Measurements from ENCODE around the gene TMEM87A.

Gene TMEM87A

DNA sequence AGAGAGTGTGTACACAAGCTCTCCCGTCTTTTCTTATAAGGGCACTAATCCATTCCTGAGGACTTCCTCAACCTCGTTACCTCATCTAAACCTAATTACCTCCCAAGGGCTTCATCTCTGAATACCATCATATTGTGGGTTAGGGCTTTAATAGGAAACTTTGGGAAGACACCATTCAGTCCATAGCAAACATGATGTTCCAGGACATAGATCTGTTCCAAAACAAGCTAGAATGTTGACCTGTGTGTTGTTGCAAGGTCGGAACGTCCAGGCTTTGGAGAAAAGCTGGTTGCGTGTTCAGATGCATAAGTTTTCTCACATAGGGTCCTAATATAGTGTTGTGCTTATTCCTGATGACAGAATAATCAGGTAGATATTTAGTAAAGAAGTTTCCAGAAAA, 9.7 kb upstream of the TMEM87A start:
- H3K27me3 Mint-ChIP-seq, result no peaks in the 10 kb centered on the region
- H3K4me3 Mint-ChIP-seq, result no peak overlapping the region
- no peaks in the 10 kb centered on the region for H3K9me3 Mint-ChIP-seq
- ATAC-seq (replicated peaks) (no peak), DNase-seq (no peak)
- H3K4me1 Mint-ChIP-seq, result no peaks in the 10 kb centered on the region
- no peak overlapping the region for H3K27ac Mint-ChIP-seq
- H3K36me3 Mint-ChIP-seq, result peaks cover 28 to 47% of the 10 kb centered on the region in 2 donors

DNA sequence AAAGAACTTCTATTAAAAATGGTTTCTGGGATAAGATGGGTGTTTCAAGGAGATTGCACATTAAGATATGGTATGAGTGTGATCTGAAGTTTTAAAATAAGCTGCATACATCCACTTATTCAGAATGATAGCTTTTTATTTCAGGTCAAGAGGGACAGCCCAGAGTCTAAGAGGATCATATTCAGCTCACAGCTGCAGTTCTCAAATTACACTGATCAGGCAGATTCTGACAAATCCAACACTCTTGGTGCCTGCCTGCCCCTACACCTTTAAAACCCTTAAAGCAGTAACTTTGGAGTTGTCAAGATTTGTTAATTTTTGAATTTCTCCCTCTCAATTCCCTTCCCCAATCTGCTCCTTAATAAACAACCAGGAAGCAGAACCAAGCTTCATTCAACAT, 9.1 kb upstream of the TMEM87A start:
- no peak for ATAC-seq (replicated peaks)
- peaks cover 27 to 44% of the 10 kb centered on the region in 2 donors for H3K36me3 Mint-ChIP-seq
- no peaks in the 10 kb centered on the region for H3K27me3 Mint-ChIP-seq
- H3K9me3 Mint-ChIP-seq, result no peaks in the 10 kb centered on the region
- DNase-seq, result no peak
- no peaks in the 10 kb centered on the region for H3K4me1 Mint-ChIP-seq
- H3K4me3 Mint-ChIP-seq, result no peak overlapping the region
- H3K27ac Mint-ChIP-seq, result no peak overlapping the region

DNA sequence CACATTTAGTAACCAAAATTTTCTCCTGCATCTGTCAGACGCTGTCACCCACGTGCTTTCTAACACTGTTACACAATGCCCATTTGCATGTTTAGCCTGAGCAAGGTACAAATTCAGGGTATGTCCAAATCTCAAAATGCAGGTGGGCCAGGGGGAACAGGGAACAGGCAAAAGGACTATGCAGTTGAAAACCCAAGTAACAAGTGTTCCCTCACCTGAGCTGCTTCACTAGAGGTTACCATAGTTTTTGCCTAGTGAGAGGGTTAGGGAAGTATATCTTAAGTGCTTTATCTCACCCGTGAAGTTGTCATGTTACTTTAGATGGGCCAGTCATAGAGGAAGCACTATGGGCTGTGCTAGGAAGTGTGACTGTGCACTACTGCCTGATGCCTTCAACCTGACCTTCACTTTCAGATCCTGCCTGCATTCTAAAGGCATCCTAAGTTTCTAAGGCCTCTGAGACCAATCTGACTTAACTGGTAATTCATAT, 6.0 kb upstream of the TMEM87A start:
- Mint-ChIP-seq H3K36me3 (peaks cover 14 to 31% of the 10 kb centered on the region in 2 donors), H3K27me3 (no peaks in the 10 kb centered on the region), H3K9me3 (no peaks in the 10 kb centered on the region), H3K4me3 (no peak overlapping the region), H3K27ac (no peak overlapping the region), H3K4me1 (peaks cover 7 to 9% of the 10 kb centered on the region in 2 donors)
- ATAC-seq (replicated peaks) (peak; percentile 41 to 47), DNase-seq (no peak)

DNA sequence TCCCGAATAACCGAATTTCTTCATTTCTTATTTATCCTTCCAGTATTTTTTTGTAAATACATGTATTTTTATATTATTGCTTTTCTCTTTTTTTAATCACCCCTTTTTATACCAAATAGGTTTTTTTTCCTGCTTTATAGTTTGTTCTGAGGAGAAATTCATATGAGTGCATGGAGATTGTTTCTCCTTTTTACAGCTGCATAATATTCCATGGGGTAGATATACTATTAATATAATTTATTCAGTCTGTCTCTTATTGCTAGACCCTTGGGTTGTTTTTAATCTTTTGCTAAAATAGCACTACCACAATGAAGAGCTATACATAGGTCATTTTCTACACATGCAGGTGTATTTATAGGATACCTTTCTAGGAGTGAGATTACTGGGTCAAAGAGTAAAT, 3.5 kb upstream of the TMEM87A start:
- Mint-ChIP-seq H3K4me3 (no peak overlapping the region), H3K27ac (no peak overlapping the region), H3K4me1 (peaks cover 9 to 18% of the 10 kb centered on the region in 2 donors), H3K36me3 (peaks cover 8 to 21% of the 10 kb centered on the region in 2 donors), H3K9me3 (no peaks in the 10 kb centered on the region), H3K27me3 (no peaks in the 10 kb centered on the region)
- DNase-seq, result no peak
- ATAC-seq (replicated peaks), result no peak

DNA sequence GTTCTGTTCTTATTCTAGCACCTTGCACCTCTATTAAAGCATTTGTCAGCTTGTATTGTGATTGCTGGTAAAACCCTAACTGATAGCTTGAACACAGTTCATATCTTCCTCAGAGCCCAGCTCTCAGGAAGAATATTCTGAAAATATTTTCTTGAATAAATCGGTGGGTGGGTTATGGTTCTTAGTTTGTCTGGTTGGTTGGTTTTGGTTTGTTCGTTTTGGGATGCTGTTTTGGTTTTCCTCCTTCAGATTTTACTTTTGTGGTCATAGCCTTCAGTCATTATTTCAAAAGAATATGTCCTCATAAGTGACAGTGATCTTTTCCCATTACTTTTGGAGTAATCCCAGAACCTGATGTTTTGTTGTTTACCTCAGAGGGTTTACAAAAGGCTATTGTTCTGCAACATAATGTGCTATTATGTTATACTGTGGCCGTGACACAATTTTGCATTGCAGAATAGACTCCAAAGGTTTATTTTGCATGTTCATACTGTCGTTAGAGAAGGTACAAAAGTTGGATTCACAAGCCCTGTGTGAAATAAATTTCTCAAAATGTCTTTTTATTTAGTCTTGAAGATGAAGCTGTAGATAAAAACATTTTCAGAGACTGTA, 2.7 kb upstream of the TMEM87A start:
- ATAC-seq (replicated peaks) (no peak), DNase-seq (no peak)
- Mint-ChIP-seq H3K4me1 (peaks cover 9 to 24% of the 10 kb centered on the region in 2 donors), H3K27ac (peak overlapping the region; percentile 84), H3K4me3 (peak overlapping the region; percentile 75 to 76), H3K9me3 (no peaks in the 10 kb centered on the region), H3K27me3 (no peaks in the 10 kb centered on the region), H3K36me3 (peaks cover 9 to 25% of the 10 kb centered on the region in 2 donors)

DNA sequence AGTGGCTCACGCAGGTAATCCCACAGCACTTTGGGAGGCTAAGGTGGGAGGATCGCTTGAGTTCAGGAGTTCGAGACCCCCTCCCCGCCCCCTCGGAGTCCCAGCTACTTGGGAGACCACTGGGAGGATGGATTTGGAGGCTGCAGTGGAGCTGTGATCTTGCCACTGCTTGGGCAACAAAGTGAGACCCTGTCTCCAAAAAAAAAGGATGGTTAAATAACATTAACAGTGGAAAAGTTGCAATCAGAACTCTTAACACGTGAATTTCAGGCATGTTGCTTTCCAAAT, 1.4 kb upstream of the TMEM87A start:
- Mint-ChIP-seq H3K4me1 (peaks cover 11 to 30% of the 10 kb centered on the region in 2 donors), H3K9me3 (no peaks in the 10 kb centered on the region), H3K36me3 (peaks cover 7 to 23% of the 10 kb centered on the region in 2 donors)

DNA sequence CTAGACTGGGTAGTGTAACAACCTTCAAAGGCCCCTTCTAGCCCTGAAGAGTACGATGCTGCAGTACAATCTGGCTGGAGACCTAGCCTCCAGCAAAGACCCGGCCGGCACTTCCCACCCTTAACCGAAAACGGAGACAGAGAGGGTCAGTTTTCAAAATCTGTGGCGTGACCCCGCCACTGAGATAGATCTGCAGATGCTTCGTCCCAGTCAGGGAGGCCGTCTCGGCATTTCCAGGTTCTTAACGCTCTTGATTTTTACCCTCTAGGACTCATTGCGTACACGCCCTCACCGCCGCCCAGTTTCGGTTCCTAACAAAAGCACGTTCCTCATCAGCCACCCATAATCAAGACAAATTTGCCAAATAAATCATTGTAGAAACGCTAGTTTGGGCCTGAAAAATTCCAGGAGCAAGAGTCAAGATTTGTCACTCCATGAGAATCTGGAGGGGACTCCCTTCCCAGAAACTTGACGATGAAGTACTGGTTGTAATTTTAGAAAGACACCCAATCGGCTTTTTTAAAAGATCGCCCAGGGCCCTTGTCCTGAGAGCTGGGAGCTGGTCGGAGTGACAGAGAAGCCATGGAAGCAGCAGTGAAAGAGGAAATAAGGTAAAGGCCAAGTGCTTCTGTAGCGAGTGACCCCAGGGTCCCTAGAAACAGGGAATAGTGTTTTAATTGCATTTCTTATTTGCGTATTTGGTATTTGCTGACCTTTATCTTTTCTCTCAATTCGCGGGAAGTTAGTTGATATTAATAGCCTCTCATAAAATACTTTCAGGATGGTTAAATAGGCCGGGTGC, 868 bp upstream of the TMEM87A start:
- H3K4me3 Mint-ChIP-seq, result peak overlapping the region; percentile 99 to 100
- peaks cover 7 to 19% of the 10 kb centered on the region in 2 donors for H3K36me3 Mint-ChIP-seq
- H3K4me1 Mint-ChIP-seq, result peaks cover 11 to 30% of the 10 kb centered on the region in 2 donors
- H3K9me3 Mint-ChIP-seq, result no peaks in the 10 kb centered on the region
- H3K27ac Mint-ChIP-seq, result peak overlapping the region; percentile 100
- DNase-seq (peak; percentile 76), ATAC-seq (replicated peaks) (peak; percentile 68 to 72)
- no peaks in the 10 kb centered on the region for H3K27me3 Mint-ChIP-seq

More for the DNA sequence above, 1.4 kb upstream of the TMEM87A start:
- ATAC-seq (replicated peaks) (no peak), DNase-seq (no peak)
- Mint-ChIP-seq H3K4me3 (peak overlapping the region; percentile 99 to 100), H3K27ac (peak overlapping the region; percentile 100), H3K27me3 (no peaks in the 10 kb centered on the region)

DNA sequence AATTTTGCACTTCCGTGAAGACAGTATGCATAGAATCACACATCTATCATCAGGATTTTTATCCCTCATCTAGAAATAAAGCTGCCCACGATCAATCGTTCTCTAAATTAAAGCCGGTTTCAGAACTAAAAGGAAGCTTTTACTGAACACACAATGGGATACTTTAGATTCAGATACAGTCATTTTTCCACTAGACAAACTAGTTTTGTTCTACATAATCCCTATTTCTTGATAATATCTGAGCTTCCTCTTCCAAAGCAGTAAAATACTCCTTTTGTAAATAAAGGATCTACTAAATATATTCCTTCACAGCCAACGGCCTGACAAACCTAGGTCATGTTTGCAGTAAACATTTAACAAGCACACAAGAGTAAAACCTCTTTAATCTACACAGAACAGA, 2.2 kb downstream of the TMEM87A start:
- peaks cover 9 to 28% of the 10 kb centered on the region in 2 donors for H3K4me1 Mint-ChIP-seq
- no peaks in the 10 kb centered on the region for H3K9me3 Mint-ChIP-seq
- ATAC-seq (replicated peaks) (no peak), DNase-seq (no peak)
- H3K4me3 Mint-ChIP-seq, result no peak overlapping the region
- H3K36me3 Mint-ChIP-seq, result peaks cover 7 to 20% of the 10 kb centered on the region in 2 donors
- H3K27ac Mint-ChIP-seq, result no peak overlapping the region
- H3K27me3 Mint-ChIP-seq, result no peaks in the 10 kb centered on the region

DNA sequence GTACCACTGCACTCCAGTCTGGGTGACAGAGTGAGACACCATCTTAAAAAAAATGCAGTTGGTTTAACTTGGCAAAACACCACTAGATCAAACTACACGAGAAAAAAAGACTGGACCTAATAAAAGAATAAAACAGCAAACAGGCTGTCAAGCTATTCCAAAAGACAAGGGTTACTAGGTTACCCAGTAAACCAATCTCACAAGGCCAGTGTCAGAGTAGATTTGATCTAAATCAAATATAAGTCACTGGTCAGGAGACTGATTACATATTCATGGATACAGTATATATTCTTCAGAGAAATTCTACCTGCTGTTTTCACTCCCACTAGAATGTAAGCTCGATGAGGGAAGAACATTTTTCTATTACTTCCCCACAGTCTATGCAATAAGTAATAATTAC, 2.7 kb downstream of the TMEM87A start:
- DNase-seq, result no peak
- H3K4me1 Mint-ChIP-seq, result peaks cover 5 to 24% of the 10 kb centered on the region in 2 donors
- H3K9me3 Mint-ChIP-seq, result no peaks in the 10 kb centered on the region
- no peak overlapping the region for H3K4me3 Mint-ChIP-seq
- H3K27ac Mint-ChIP-seq, result no peak overlapping the region
- peaks cover 12 to 24% of the 10 kb centered on the region in 2 donors for H3K36me3 Mint-ChIP-seq
- no peak for ATAC-seq (replicated peaks)
- H3K27me3 Mint-ChIP-seq, result no peaks in the 10 kb centered on the region

DNA sequence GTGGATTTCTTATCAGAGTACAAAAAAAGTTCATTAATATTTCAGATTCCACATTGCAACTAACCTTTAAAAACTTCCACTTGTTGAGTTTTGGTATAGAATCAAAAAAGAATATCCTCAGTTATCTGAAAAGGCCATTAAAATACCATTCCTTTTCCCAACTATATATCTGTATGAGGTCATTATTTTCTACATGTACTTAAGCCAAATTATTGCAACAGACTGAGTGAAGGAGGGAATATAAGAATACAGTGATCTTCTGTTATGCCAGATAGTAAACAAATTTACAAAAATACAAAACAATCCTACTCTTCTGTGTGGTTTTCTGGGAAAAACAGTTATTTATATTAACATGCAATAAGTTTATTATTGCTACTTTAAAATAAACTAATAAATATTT, 5.9 kb downstream of the TMEM87A start:
- ATAC-seq (replicated peaks), result no peak
- H3K9me3 Mint-ChIP-seq, result no peaks in the 10 kb centered on the region
- H3K4me1 Mint-ChIP-seq, result peaks cover 4 to 18% of the 10 kb centered on the region in 2 donors
- H3K27me3 Mint-ChIP-seq, result no peaks in the 10 kb centered on the region
- no peak overlapping the region for H3K27ac Mint-ChIP-seq
- no peak for DNase-seq
- peaks cover 29 to 48% of the 10 kb centered on the region in 2 donors for H3K36me3 Mint-ChIP-seq
- no peak overlapping the region for H3K4me3 Mint-ChIP-seq

DNA sequence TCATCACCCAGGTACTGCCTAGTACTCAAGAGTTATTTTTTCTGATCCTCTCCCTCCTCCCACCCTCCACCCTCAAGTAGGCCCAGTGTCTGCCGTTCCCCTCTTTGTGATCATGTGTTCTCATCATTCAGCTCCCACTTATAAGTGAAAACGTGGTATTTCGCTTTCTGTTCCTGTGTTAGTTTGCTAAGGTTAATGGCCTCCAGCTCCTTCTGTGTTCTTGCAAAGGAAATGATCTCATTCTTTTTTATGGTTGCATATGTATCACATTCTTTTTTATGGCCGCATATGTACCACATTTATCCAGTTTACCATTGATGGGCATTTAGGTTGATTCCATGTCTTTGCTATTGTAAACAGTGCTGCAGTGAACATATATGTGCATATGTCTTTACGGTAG, 8.4 kb downstream of the TMEM87A start:
- DNase-seq, result no peak
- no peaks in the 10 kb centered on the region for H3K27me3 Mint-ChIP-seq
- peaks cover 35 to 45% of the 10 kb centered on the region in 2 donors for H3K36me3 Mint-ChIP-seq
- H3K27ac Mint-ChIP-seq, result no peak overlapping the region
- H3K9me3 Mint-ChIP-seq, result no peaks in the 10 kb centered on the region
- H3K4me3 Mint-ChIP-seq, result no peak overlapping the region
- ATAC-seq (replicated peaks), result no peak
- H3K4me1 Mint-ChIP-seq, result peaks cover 0 to under 1% of the 10 kb centered on the region in 2 donors

DNA sequence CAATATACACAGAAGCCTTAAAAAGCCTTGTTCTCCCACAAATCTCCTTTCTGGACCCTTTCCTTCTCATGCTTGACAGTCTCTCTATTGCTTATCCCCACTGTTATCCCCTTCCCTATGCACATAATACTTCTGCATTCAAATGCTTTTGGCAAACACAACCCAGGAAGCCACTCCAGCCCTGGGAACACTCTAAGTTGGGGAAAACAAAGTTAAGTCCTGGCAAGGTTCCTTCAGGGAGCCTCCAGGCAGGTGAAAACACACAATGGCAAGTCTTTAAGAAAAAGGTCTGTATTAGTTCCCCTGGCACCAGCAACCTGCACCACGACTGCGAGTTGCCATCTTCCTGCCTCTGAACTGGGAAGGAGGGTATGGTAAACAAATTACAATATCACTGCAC, 19.9 kb downstream of the TMEM87A start:
- H3K36me3 Mint-ChIP-seq, result peaks cover 46 to 56% of the 10 kb centered on the region in 2 donors
- no peak overlapping the region for H3K27ac Mint-ChIP-seq
- no peak overlapping the region for H3K4me3 Mint-ChIP-seq
- H3K4me1 Mint-ChIP-seq, result peaks cover 0 to 11% of the 10 kb centered on the region in 2 donors
- H3K27me3 Mint-ChIP-seq, result no peaks in the 10 kb centered on the region
- ATAC-seq (replicated peaks) (no peak), DNase-seq (no peak)
- H3K9me3 Mint-ChIP-seq, result peaks cover 7 to 12% of the 10 kb centered on the region in 2 donors

DNA sequence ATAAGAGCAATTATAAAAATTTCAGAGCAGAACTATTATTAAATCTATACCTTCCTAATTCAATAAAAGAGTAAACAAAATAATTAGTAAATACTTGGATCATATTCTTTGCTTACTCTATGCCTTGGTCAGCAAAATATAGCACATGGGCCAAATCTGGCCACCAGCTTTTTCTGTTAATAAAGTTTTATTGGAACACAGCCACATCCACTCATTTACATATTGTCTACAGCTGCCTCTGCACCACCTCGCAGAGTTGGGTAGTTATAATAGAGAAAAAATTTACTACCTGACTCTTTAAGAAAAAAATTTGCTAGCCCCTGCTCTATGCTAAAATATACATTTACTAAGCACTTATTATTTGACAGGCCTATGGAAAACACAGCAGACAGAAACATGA, 32.4 kb downstream of the TMEM87A start:
- Mint-ChIP-seq H3K27ac (no peak overlapping the region), H3K9me3 (no peaks in the 10 kb centered on the region), H3K4me3 (no peak overlapping the region), H3K27me3 (no peaks in the 10 kb centered on the region), H3K36me3 (peaks cover 22 to 37% of the 10 kb centered on the region in 2 donors), H3K4me1 (no peaks in the 10 kb centered on the region)
- ATAC-seq (replicated peaks) (no peak), DNase-seq (no peak)

DNA sequence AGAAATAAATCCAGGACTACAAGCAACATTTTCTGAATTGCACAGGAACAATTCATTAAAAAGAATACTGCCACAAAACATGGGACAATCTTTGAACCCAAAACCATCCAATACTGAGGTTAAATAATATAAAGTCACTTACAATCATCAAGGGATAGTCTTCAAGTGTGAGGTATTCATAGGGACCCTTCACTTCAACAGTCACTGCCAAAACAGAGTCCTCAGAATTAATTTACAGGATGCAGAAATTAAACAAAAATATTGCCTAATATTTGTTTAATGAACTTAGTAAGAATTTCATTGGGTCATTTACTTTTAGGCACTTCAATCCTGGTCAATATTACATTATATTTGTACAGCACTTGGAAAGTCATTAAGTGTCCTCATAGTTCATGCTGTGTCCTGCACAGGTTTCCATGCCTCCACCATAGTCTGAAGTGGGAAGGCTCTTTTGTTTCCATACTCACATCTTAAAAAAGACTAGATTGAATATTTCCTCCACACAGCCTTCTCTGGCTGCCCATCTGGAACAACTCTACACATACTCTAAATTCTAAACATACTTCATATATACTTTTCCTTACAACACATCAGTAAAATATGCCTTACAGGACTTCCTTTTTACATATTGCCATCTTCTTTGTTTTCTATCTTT, 33.6 kb downstream of the TMEM87A start:
- Mint-ChIP-seq H3K4me1 (no peaks in the 10 kb centered on the region), H3K27me3 (no peaks in the 10 kb centered on the region), H3K4me3 (no peak overlapping the region), H3K9me3 (no peaks in the 10 kb centered on the region), H3K27ac (no peak overlapping the region), H3K36me3 (peaks cover 28 to 43% of the 10 kb centered on the region in 2 donors)
- no peak for DNase-seq
- no peak for ATAC-seq (replicated peaks)

All from stimulated activated naive B cell treated with anti-CD40 and anti-IgM and Interleukin-4, amounts not matched to agents 10 μg/mL and 1 μg/mL and 100 μg/mL, for 72 hours (primary cell).